Lower lobe of right lung (tissue), 2 donors: Measurements from ENCODE around the gene PRKG2. TPM values are rescaled to one million over a fixed set of nuclear protein-coding genes. Genes with fewer than 3 reads are reported as not detected.
A peak's percentile ranks its signal among the peaks of the same experiment; 100 is the strongest.

Experiments used
- ATAC-seq, 2 donors: fragments of 200-7000 bp; cut with Tn5 transposase; one replicate each; pipeline ENCODE4 v1.9.1; 2020 to 2022; ENCODE audit warnings: mild to moderate bottlenecking in 2 of 2, moderate library complexity in 2 of 2
- DNase-seq: peaks from one replicate; pipeline ENCODE4 v3.0.0-alpha.2; 2020
- H3K27ac ChIP-seq: fragments of 200-600 bp; one replicate; pipeline ENCODE4 v1.8.0; 2022
- H3K27me3 ChIP-seq: fragments of 200-600 bp; one replicate; pipeline ENCODE4 v1.8.0; 2022; ENCODE audit warnings: low read depth
- H3K36me3 ChIP-seq: fragments of 200-600 bp; one replicate; pipeline ENCODE4 v1.8.0; 2022; ENCODE audit warnings: mild to moderate bottlenecking
- H3K4me1 ChIP-seq: fragments of 200-600 bp; one replicate; pipeline ENCODE4 v1.8.0; 2022
- H3K4me3 ChIP-seq: fragments of 200-600 bp; one replicate; pipeline ENCODE4 v1.8.0; 2022; ENCODE audit warnings: mild to moderate bottlenecking
- H3K9me3 ChIP-seq: fragments of 200-600 bp; one replicate; pipeline ENCODE4 v1.8.0; 2022
- CTCF ChIP-seq: fragments of 200-600 bp; IDR thresholded peaks from one replicate; pipeline ENCODE4 v1.8.0; 2022; ENCODE audit warnings: antibody characterized with exemption, mild to moderate bottlenecking
- intact Hi-C: fragments of 100-400 bp; cut with DNase I; formaldehyde crosslinking; loops from one replicate; pipeline ENCODE4 v1.11.0; 2022
- total RNA-seq: library from RNA; stranded (reverse); fragmentation: NEBNext Ultra II Directional; extraction: Animal tissue kit (Norgen Biotek cat#: 25700); gene quantifications from one replicate; pipeline ENCODE4 v1.2.1, GENCODE V29; 2021
- donor health status: DM: no; HTN: yes; CAD: no; lungs with severe emphysema.

PRKG2 gene
- total RNA-seq, 1 donor from 2014 or later, result 6.4 TPM

GRCh38 chr4:81221303-81222081, 6.5 kb upstream of the PRKG2 start:
- H3K27me3 ChIP-seq, result peaks cover 3% of the 10 kb centered on the region
- intact Hi-C loops, result no loop called here
- no peak for DNase-seq
- no peak for ATAC-seq
- no peak overlapping the region for H3K4me3 ChIP-seq
- no peaks in the 10 kb centered on the region for H3K9me3 ChIP-seq
- TF ChIP-seq CTCF, result no peak
- H3K27ac ChIP-seq, result no peak overlapping the region
- no peaks in the 10 kb centered on the region for H3K4me1 ChIP-seq
- no peaks in the 10 kb centered on the region for H3K36me3 ChIP-seq

GRCh38 chr4:81220271-81220670, 5.2 kb upstream of the PRKG2 start:
- Histone ChIP-seq H3K4me3 (no peak overlapping the region), H3K27me3 (peaks cover 9% of the 10 kb centered on the region), H3K36me3 (no peaks in the 10 kb centered on the region), H3K9me3 (no peaks in the 10 kb centered on the region), H3K27ac (no peak overlapping the region), H3K4me1 (no peaks in the 10 kb centered on the region)
- DNase-seq (no peak), ATAC-seq (no peak)
- no peak for TF ChIP-seq CTCF
- intact Hi-C loops, result no loop called here

GRCh38 chr4:81218206-81218605, 3.2 kb upstream of the PRKG2 start:
- Histone ChIP-seq H3K36me3 (no peaks in the 10 kb centered on the region), H3K27me3 (peaks cover 22% of the 10 kb centered on the region), H3K27ac (no peak overlapping the region), H3K4me1 (peaks cover 5% of the 10 kb centered on the region), H3K4me3 (no peak overlapping the region), H3K9me3 (no peaks in the 10 kb centered on the region)
- no peak for TF ChIP-seq CTCF
- intact Hi-C loops, result no loop called here
- no peak for DNase-seq
- no peak for ATAC-seq

GRCh38 chr4:81217779-81218178, 2.8 kb upstream of the PRKG2 start:
- DNase-seq (no peak), ATAC-seq (no peak)
- Histone ChIP-seq H3K4me1 (peaks cover 5% of the 10 kb centered on the region), H3K27me3 (peaks cover 27% of the 10 kb centered on the region), H3K4me3 (no peak overlapping the region), H3K36me3 (no peaks in the 10 kb centered on the region), H3K27ac (no peak overlapping the region), H3K9me3 (no peaks in the 10 kb centered on the region)
- no peak for TF ChIP-seq CTCF
- intact Hi-C loops, result no loop called here

GRCh38 chr4:81215931-81216330, 909 bp upstream of the PRKG2 start:
- TF ChIP-seq CTCF, result no peak
- ATAC-seq (no peak), DNase-seq (no peak)
- H3K4me3 ChIP-seq, result peak overlapping the region; percentile 51
- H3K9me3 ChIP-seq, result no peaks in the 10 kb centered on the region
- H3K27ac ChIP-seq, result no peak overlapping the region
- H3K27me3 ChIP-seq, result peaks cover 27% of the 10 kb centered on the region
- peaks cover 5% of the 10 kb centered on the region for H3K4me1 ChIP-seq
- no peaks in the 10 kb centered on the region for H3K36me3 ChIP-seq
- intact Hi-C loops, result no loop called here
